ENCODE data around the gene EN1.

EN1 gene

GRCh38 chr2:118855451-118856279 lies 8.2 kb upstream of the EN1 start:
- DNase-seq (ENCODE audit: low read depth), result peak; percentile 78

GRCh38 chr2:118854507-118855345 lies 7.3 kb upstream of the EN1 start:
- no peak for DNase-seq (ENCODE audit: low read depth)

GRCh38 chr2:118853651-118854291 lies 6.3 kb upstream of the EN1 start:
- no peak for DNase-seq (ENCODE audit: low read depth)

GRCh38 chr2:118853129-118853640 lies 5.7 kb upstream of the EN1 start:
- DNase-seq (ENCODE audit: low read depth), result no peak

- no peak for DNase-seq (ENCODE audit: low read depth)
These were observed 5.2 kb upstream of the EN1 start for GRCh38 chr2:118852605-118853128.

- no peak for DNase-seq (ENCODE audit: low read depth)
These were observed 4.2 kb upstream of the EN1 start for GRCh38 chr2:118851650-118852049.

- no peak for DNase-seq (ENCODE audit: low read depth)
These were observed 3.5 kb upstream of the EN1 start for GRCh38 chr2:118850901-118851415.

- DNase-seq (ENCODE audit: low read depth), result no peak
These were observed 2.9 kb upstream of the EN1 start for GRCh38 chr2:118850168-118850900.

GRCh38 chr2:118849226-118850167 lies 2.0 kb upstream of the EN1 start:
- no peak for DNase-seq (ENCODE audit: low read depth)

GRCh38 chr2:118848381-118849225 lies 1.2 kb upstream of the EN1 start:
- no peak for DNase-seq (ENCODE audit: low read depth)

GRCh38 chr2:118847762-118848172 lies 319 bp upstream of the EN1 start:
- peak; percentile 15 for DNase-seq (ENCODE audit: low read depth)

GRCh38 chr2:118846442-118846952 lies 951 bp downstream of the EN1 start:
- DNase-seq (ENCODE audit: low read depth), result no peak

GRCh38 chr2:118845522-118846441 lies 1.7 kb downstream of the EN1 start:
- no peak for DNase-seq (ENCODE audit: low read depth)

GRCh38 chr2:118845005-118845521 lies 2.4 kb downstream of the EN1 start:
- no peak for DNase-seq (ENCODE audit: low read depth)

GRCh38 chr2:118844261-118845004 lies 3.0 kb downstream of the EN1 start:
- DNase-seq (ENCODE audit: low read depth), result no peak

GRCh38 chr2:118843483-118844132 lies 3.8 kb downstream of the EN1 start:
- no peak for DNase-seq (ENCODE audit: low read depth)
